Amygdala (tissue), 56 donors: ENCODE results near the gene PARP16.

Source experiments
- DNase-seq, 56 donors: peaks; one replicate each; lab custom pipeline; 2025; lab: John Stamatoyannopoulos, UW

The PARP16 gene

DNA sequence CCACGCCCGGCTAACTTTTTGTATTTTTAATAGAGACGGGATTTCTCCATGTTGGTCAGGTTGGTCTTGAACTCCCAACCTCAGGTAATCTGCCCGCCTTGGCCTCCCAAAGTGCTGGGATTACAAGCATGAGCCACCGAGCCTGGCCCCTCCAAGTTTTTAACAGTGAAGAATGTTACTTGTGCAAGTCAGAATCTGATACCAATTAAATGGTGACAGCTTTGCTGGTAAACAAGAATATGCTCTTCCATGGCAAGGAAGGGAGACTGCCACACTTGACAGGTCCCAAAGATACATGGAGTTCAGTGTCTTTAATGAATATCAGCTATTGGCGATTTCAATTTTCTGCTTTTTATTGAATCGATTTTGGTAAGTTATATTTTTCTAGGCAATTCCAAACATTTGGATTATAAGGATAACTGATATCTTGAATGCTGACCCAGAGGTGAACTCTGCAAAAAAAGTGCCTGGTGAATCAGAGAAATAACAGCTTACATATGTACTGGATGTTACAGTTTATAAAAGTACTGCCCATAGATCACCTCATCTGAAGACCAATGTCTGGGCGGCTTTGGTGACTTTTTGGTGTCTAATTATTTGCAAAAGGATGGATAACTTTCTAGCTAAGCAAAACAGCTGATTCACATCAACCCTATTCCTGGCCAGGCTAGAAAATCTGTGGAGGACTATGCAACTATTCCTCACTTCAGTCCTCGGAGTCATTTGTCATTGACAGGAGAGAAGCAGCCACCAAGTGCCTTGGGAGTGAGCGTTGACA is 1.2 kb downstream of the PARP16 start:
- DNase-seq, result no peak

- no peak for DNase-seq
Observed at GRCh38 chr15:65278480-65278879, 8.2 kb downstream of the PARP16 start.

DNA sequence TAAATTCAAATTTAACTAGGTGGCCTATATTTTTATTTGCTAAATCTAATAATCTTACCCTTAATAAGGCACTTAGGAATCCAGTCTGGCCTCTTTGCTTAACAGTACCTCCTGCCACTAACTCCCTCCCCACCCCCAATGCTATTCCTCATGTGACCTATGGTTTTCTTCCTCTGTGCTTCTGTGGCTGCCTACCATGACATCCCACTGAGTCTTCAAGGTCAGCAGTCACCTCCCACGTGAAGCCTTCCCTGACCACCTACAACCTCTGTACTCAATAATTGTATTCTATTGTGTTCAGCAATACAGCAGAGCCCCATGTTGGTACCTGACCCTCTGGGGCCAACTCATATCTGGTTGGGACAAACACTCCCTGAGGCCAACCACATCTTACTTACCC is 9.7 kb downstream of the PARP16 start:
- no peak for DNase-seq

GRCh38 chr15:65275728-65276126 is 11.0 kb downstream of the PARP16 start:
- DNase-seq, result no peak

GRCh38 chr15:65275104-65275727 is 11.5 kb downstream of the PARP16 start:
- no peak for DNase-seq

DNA sequence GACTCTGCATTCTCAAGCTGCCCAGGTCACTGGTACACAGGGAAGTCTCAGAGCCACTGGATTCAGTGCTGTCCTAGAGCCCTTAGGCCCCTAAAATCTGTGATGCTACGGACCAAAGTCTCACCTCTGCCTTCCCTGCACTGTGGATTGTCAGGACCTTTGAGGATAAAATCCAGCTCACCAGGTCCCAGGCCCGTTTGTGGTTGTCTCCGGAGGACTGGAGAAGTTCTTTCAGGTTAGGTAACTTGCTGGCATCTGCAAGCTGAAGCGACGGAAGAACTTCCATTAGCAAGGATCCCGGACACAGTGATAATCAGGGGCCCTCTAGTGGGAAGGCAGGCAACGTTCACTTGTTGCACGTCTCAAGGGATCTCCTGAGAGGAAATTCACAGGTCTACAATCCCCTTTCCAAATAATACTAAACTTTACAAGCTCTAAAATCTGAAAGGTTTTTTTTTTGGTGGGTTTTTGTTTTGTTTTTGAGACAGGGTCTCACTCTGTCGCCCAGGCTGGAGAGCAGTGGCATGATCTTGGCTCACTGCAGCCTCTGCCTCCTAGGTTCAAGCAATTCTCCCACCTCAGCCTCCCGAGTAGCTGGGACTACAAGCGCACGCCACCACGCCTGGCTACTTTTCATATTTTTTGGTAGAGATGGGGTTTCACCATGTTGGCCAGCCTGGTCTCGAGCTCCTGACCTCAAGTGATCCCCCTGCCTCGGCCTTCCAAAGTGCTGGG is 15.7 kb downstream of the PARP16 start:
- DNase-seq, result peak in 43 of 56 donors; percentile 1 to 70 (median 26)

DNA sequence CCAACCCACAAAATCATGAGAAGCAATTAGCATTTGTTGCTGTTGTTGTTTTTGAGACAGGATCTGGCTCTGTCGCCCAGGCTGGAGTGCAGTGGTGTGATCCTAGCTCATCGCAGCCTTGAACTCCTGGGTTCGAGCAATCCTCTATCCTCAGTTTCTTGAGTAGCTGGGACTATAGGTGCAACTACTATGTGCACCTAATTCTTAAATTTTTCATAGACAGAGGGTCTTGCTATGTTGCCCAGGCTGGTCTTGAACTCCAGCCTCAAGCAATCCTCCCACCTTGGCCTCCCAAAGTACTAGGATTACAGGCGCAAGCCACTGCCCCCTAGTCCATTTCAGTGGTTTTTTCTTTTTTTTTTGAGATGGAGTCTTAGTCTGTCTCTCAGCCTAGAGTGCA is 18.3 kb downstream of the PARP16 start:
- no peak for DNase-seq

GRCh38 chr15:65266469-65266868 is 20.2 kb downstream of the PARP16 start:
- DNase-seq, result no peak

DNA sequence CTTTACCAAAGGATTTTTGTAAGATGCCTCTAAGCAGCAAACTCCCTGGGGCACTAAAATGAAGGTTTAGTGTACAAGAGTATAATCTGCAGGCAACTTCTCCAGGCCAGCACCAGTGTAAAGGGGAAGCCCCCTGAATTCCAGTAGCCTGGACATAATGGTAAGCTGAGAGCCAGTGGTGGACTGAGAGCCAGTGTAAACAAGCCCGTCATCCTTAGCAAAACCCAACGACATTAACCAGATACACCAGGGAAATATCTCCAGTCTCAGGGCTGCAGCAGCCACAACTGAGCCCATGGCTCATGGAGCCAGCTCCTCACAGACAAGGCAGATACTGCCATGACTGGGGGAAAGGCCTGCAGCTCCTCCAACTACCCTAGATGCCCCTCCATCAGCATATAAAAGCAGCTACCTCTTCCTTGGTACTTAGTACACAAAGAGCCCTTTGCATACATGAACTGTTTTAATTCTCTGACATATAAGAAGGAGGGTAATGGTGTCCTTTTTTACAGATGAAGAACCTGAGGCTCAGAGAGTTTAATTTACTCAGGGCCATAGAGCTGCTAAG is 21.7 kb downstream of the PARP16 start:
- no peak for DNase-seq

DNA sequence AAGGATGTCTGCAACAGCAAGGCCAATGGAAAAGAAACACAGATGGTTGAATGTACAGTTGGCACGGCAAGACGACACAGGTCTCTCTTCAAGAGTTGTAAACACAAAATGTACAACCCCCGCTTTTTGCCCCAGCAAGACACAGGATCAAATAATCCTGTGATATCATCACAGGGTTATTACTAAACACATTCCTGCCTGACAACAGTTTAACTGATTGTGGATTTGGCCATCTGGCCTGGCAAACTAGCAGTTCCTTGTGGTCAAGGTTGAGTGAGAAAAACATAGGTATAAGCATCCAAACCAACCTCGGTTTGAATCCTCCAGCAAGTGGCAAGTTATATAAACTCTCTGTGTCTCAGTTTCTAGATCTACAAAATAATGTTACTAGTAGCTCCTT is 23.4 kb downstream of the PARP16 start:
- DNase-seq, result no peak

DNA sequence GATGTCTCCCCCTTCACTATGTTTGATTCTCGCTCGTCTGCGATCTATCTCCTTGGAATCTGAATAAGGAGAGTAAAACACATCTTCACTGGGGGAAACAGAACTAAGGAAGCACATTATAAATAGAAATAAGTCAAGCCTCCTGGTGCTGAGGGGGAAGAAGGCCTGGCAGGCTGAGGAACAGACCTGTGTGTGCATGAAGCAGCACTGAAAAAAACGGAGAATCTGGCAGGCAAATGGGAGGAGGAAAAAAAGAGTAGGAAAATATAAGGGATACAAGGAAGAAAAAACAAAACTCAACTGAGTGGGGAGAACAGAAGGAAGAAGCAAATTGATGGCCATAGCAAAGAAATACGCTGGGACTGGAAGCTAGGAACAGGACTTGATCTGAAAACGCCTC is 25.7 kb downstream of the PARP16 start:
- DNase-seq, result no peak

GRCh38 chr15:65259367-65259797 is 27.3 kb downstream of the PARP16 start:
- DNase-seq, result no peak

GRCh38 chr15:65258375-65259262 is 28.1 kb downstream of the PARP16 start:
- DNase-seq, result no peak

GRCh38 chr15:65255486-65256140 is 31.1 kb downstream of the PARP16 start:
- no peak for DNase-seq

DNA sequence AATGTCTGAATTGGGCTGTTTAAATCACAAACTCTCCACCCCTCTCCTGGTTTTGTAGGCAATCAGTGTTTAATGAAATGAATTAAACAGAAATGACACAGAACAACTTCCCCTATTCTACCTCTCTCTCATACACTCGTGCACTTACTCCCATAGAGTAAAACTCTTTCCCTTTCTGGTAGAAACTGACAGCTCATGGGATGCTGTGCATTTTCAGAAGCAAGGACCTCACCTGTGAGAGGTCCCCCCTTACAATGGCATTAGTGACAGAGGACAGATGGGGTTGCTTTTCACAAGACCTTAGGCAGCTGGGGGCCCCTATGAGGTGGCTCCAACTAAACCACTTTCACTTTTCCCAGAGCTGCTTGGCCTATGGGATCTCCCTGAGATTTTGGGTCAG is 31.9 kb downstream of the PARP16 start:
- DNase-seq, result no peak

GRCh38 chr15:65254356-65254755 is 32.3 kb downstream of the PARP16 start:
- DNase-seq, result peak in 4 of 56 donors; percentile 2 to 8 (median 5)

DNA sequence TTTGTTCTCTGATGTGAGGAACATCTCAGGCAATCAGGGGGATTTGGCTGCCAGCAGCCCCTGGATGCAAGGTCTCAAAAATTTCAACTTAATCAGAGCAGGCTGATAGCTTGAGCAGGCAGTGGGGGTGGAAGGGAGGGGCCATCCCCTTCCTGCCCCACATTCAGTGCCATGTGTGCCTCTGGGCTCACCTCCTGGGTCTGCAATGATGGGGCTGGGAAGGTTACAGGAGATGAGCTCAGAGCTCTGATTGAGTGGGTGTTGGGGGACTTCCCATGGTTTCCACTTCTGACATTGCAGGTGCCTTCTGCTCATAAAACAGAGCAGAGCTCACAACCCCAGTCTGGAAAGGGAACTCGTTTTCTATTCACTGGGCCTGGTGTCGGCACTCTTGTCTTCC is 37.0 kb downstream of the PARP16 start:
- DNase-seq, result no peak

- DNase-seq, result no peak
Observed at GRCh38 chr15:65248511-65249255, 38.0 kb downstream of the PARP16 start.

DNA sequence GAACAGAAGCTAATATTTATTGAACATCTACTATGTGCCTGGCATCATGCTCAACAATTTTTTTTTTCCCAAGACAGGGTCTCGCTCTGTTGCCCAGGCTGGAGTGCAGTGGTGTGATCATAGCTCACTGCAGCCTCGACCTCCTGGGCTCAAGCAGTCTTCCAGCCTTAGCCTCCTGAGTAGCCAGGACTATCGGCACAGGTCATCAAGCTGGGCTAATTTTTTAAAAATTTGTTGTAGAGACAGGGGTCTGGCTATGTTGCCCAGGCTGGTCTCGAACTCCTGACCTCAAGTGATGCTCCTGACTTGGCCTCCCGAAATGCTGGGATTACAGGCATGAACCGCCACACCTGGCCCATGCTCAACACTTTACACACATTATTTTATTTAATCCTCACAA is 39.7 kb downstream of the PARP16 start:
- DNase-seq, result no peak
